Measurements from ENCODE around the gene UBALD2. TPM values are rescaled to one million over a fixed set of nuclear protein-coding genes. Genes with fewer than 3 reads are reported as not detected.

UBALD2 gene
- total and polyA plus RNA-seq, 8 donors = 1.8 to 49.5 (median 38.7) TPM

- Histone ChIP-seq H3K4me3 (no peak overlapping the region), H3K27ac (peak overlapping the region; percentile 82 to 100 (median 94)), H3K9me3 (no peaks in the 10 kb centered on the region), H3K36me3 (no peaks in the 10 kb centered on the region), H3K27me3 (no peaks in the 10 kb centered on the region), H3K4me1 (peaks cover 53 to 72% (median 63%) of the 10 kb centered on the region in 4 donors)
- intact Hi-C loops (cut with DNase I; ENCODE audit: low total_unique reads) = no loop called here
- DNase-seq = no peak
- WGBS, 5 donors = 66 to 89% (median 67%) methylated on average over 5 of the region's 5 CpGs
- TF ChIP-seq, protein P1, sequence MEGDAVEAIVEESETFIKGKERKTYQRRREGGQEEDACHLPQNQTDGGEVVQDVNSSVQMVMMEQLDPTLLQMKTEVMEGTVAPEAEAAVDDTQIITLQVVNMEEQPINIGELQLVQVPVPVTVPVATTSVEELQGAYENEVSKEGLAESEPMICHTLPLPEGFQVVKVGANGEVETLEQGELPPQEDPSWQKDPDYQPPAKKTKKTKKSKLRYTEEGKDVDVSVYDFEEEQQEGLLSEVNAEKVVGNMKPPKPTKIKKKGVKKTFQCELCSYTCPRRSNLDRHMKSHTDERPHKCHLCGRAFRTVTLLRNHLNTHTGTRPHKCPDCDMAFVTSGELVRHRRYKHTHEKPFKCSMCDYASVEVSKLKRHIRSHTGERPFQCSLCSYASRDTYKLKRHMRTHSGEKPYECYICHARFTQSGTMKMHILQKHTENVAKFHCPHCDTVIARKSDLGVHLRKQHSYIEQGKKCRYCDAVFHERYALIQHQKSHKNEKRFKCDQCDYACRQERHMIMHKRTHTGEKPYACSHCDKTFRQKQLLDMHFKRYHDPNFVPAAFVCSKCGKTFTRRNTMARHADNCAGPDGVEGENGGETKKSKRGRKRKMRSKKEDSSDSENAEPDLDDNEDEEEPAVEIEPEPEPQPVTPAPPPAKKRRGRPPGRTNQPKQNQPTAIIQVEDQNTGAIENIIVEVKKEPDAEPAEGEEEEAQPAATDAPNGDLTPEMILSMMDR (IDR thresholded peaks at IDR 0.05) = no peak
- TF ChIP-seq POLR2AphosphoS5 (IDR thresholded peaks at IDR 0.05) = no peak
- TF ChIP-seq POLR2A (IDR thresholded peaks at IDR 0.05) = no peak
- TF ChIP-seq EP300 (IDR thresholded peaks at IDR 0.05) = no peak
These were observed 4.5 kb upstream of the UBALD2 start for GRCh38 chr17:76260669-76261068.

DNA sequence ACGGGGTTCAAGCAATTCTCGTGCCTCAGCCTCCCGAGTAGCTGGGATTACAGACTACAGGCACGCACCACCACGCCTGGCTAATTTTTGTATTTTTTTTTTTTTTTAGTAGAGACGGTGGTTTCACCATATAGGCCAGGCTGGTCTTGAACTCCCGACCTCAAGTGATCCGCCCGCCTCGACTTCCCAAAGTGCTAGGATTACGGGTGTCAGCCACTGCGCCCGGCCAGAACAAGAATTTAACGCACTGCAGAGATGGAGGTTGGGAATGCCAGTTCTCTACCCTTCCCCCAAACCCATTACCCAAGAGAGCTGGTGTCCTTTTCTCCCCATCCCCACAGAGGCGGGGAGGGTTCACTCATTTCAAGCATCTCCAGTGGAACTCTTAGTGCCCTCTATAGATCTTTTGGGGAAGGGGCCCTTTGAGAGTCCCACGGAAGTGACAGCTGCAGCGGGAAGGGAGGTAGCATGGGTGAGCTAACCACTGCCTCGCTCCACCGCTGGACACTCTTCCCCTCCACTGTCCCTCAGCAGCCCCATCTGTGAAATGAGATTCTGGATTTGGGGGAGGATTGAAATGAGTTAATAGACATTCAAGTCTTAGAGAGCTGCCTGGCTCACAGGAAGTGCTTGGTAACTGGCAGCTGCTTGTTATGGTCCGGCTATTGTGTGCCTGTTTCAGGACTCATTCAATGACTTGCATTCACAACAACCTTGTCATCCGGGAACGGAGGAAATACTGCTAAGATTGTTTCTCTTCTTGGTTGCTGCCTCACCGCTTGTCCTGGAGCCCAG is 3.5 kb upstream of the UBALD2 start:
- no peaks in the 10 kb centered on the region for H3K9me3 ChIP-seq
- no peaks in the 10 kb centered on the region for H3K27me3 ChIP-seq
- peak overlapping the region; percentile 82 to 100 (median 94) for H3K27ac ChIP-seq
- 80 to 88% (median 85%) methylated on average over 21 to 23 of the region's 23 CpGs for WGBS, 5 donors
- DNase-seq = peak in 1 of 2 donors; percentile 59
- TF ChIP-seq POLR2A (IDR thresholded peaks at IDR 0.05) (no peak), POLR2AphosphoS5 (IDR thresholded peaks at IDR 0.05) (peak in 1 of 3 donors; percentile 43)
- no peaks in the 10 kb centered on the region for H3K36me3 ChIP-seq
- H3K4me1 ChIP-seq = peaks cover 55 to 73% (median 66%) of the 10 kb centered on the region in 4 donors
- no peak overlapping the region for H3K4me3 ChIP-seq
- intact Hi-C loops (cut with DNase I; ENCODE audit: low total_unique reads) = no loop called here

- Histone ChIP-seq H3K27ac (peak overlapping the region; percentile 82 to 100 (median 94)), H3K4me1 (peaks cover 67 to 82% (median 76%) of the 10 kb centered on the region in 4 donors), H3K36me3 (peaks cover 0 to 8% (median 0%) of the 10 kb centered on the region in 4 donors), H3K9me3 (no peaks in the 10 kb centered on the region), H3K4me3 (peak overlapping the region in 1 of 4 donors; percentile 0), H3K27me3 (no peaks in the 10 kb centered on the region)
- TF ChIP-seq, protein P1 (IDR thresholded peaks at IDR 0.05) = no peak
- TF ChIP-seq POLR2A (IDR thresholded peaks at IDR 0.05) = peak in 1 of 4 donors; percentile 29
- TF ChIP-seq POLR2AphosphoS5 (IDR thresholded peaks at IDR 0.05) = peak in 1 of 3 donors; percentile 49
- 20 to 35% (median 29%) methylated on average over 9 of the region's 9 CpGs for WGBS, 5 donors
- DNase-seq = peak; percentile 80 to 92
- intact Hi-C loops (cut with DNase I; ENCODE audit: low total_unique reads) = no loop called here
These were observed 2.3 kb upstream of the UBALD2 start for GRCh38 chr17:76262732-76263344.

DNA sequence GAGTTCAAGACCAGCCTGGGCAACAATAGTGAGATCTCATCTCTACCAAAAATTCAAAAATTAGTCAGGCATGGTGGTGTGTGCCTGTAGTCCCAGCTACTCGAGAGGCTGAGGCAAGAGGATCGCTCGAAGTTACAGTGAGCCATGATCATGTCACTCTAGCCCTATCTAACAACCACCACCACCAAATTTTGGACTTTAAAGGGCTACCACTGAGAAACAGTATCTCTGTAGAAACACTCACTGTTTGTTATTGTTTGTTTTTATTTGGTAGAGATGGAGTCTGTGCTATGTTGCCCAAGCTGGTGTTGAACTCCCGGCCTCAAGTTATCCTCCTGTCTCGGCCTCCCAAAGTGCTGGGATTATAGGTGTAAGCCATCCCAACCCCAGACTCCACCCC is 1.3 kb upstream of the UBALD2 start:
- Histone ChIP-seq H3K36me3 (peaks cover 0 to 11% (median 2%) of the 10 kb centered on the region in 4 donors), H3K9me3 (no peaks in the 10 kb centered on the region), H3K4me1 (peaks cover 73 to 82% (median 79%) of the 10 kb centered on the region in 4 donors), H3K27ac (peak overlapping the region; percentile 82 to 100 (median 94)), H3K27me3 (no peaks in the 10 kb centered on the region), H3K4me3 (no peak overlapping the region)
- TF ChIP-seq POLR2AphosphoS5 (IDR thresholded peaks at IDR 0.05) = no peak
- no peak for TF ChIP-seq POLR2A (IDR thresholded peaks at IDR 0.05)
- TF ChIP-seq, protein P1 (IDR thresholded peaks at IDR 0.05) = no peak
- TF ChIP-seq EP300 (IDR thresholded peaks at IDR 0.05) = no peak
- intact Hi-C loops (cut with DNase I; ENCODE audit: low total_unique reads) = no loop called here
- WGBS, 5 donors = 83 to 94% (median 92%) methylated on average over 5 of the region's 5 CpGs
- no peak for DNase-seq
